AG09309 (cell line): ENCODE results near the gene AUTS2.

Experiments used
- DNase-seq: peaks from one replicate; pipeline ENCODE4 v3.0.0-alpha.2; 2010; ENCODE audit warnings: low read depth
- H3K4me3 ChIP-seq: 2 replicates; pipeline ENCODE4 v1.5.1; 2011; ENCODE audit warnings: mild to moderate bottlenecking, low read depth, low read length, moderate library complexity; ENCODE audit not compliant: control insufficient read depth
- TF ChIP-seq, protein P1 (sequence below): IDR thresholded peaks from 2 replicates; pipeline ENCODE4 v1.5.1; 2011; ENCODE audit warnings: mild to moderate bottlenecking, low read depth, low read length, inconsistent platforms; ENCODE audit not compliant: insufficient read depth, control insufficient read depth; ENCODE audit errors: missing control alignments

Gene AUTS2

DNA sequence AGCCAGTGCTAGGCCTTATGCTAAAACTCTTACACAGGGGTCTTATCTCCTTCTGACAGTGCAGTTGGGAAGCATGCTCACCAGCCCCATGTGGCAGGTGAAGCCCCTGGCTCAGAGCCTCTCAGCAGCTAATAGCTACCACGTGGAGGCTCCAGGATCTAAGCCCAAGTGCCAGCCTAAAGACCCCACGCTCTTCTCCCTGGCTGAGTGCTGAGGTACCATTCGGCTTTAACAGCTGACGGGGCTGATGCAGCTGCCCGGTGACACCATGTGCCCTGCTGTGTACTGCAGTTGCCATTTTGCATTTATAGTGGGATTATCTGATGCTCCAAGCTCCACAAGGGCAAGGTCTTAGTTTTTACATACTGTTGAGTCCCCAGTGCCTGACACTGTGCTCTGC, 1017.9 kb downstream of the AUTS2 start:
- DNase-seq, result no peak
- no peak overlapping the region for H3K4me3 ChIP-seq
- TF ChIP-seq, protein P1, sequence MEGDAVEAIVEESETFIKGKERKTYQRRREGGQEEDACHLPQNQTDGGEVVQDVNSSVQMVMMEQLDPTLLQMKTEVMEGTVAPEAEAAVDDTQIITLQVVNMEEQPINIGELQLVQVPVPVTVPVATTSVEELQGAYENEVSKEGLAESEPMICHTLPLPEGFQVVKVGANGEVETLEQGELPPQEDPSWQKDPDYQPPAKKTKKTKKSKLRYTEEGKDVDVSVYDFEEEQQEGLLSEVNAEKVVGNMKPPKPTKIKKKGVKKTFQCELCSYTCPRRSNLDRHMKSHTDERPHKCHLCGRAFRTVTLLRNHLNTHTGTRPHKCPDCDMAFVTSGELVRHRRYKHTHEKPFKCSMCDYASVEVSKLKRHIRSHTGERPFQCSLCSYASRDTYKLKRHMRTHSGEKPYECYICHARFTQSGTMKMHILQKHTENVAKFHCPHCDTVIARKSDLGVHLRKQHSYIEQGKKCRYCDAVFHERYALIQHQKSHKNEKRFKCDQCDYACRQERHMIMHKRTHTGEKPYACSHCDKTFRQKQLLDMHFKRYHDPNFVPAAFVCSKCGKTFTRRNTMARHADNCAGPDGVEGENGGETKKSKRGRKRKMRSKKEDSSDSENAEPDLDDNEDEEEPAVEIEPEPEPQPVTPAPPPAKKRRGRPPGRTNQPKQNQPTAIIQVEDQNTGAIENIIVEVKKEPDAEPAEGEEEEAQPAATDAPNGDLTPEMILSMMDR, result no peak

DNA sequence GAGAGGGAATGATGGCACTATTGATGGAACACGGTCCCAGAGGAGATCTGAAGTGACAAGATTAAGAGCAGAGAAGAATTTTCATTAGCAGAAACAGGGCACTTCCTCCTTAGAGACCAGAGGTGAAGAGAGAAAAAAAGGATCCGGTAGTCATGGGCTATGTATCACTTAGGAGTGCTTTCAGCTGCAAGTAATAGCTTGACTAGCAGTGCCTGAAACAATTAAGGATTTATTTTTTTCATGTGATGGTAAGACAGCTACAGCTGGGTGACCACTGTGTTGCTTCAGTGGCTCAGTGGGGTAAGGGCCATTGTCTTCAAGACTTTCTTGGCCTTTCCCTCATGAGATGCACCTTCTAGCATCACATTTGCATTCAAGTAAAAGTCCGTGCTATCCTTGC, 1018.5 kb downstream of the AUTS2 start:
- no peak overlapping the region for H3K4me3 ChIP-seq
- no peak for DNase-seq
- TF ChIP-seq, protein P1, result no peak

DNA sequence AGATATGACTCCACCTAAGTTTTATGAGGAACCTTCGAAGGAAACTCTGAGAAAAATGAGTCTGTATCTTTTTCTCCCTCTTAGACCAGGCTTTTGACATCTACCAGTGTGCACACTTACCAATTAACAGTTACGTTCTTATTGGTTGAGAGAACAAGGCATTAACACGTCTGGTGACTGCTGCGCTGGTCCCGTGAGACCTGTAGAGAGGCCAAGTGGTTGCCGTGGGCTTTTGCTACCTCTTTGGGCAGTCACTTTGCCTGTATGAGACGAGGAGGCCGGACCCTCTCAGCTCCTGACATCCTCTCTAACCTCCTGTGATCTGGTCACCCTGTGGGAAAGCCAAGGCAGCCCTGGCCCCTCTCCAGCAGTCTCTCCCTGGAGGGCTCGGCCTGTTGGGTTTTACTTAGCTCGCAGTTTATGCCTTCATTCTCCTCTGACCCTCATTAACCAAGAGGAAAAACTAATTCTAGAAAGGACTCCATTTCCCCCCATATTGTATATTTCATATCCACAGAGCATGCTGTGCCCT, 1019.8 kb downstream of the AUTS2 start:
- TF ChIP-seq, protein P1, result no peak

GRCh38 chr7:70619130-70619529, 1020.9 kb downstream of the AUTS2 start:
- no peak for DNase-seq
- TF ChIP-seq, protein P1, result no peak
- no peak overlapping the region for H3K4me3 ChIP-seq

More for the DNA sequence above, 1019.8 kb downstream of the AUTS2 start:
- no peak for DNase-seq
- H3K4me3 ChIP-seq, result no peak overlapping the region

GRCh38 chr7:70619659-70620058, 1021.4 kb downstream of the AUTS2 start:
- TF ChIP-seq, protein P1, result no peak
- H3K4me3 ChIP-seq, result no peak overlapping the region
- DNase-seq, result no peak

GRCh38 chr7:70620333-70621055, 1022.2 kb downstream of the AUTS2 start:
- DNase-seq, result no peak
- TF ChIP-seq, protein P1, result no peak

More at GRCh38 chr7:70620333-70621055, 1022.2 kb downstream of the AUTS2 start:
- no peak overlapping the region for H3K4me3 ChIP-seq
